GM12878 (cell line): ENCODE measurements around the gene LRRC27. TPM values are rescaled to one million over a fixed set of nuclear protein-coding genes. Genes with fewer than 3 reads are reported as not detected.

Experiments
- ATAC-seq: fragments of 200-7000 bp; cut with Tn5 transposase; 3 replicates; pipeline ENCODE4 v1.9.1; 2020; ENCODE audit warnings: mild to moderate bottlenecking, moderate library complexity
- BruUV-seq: library from RNA; stranded (reverse); fragments of 400-500 nt; replicated peaks from 2 replicates; lab custom pipeline; 2021; lab: Mats Ljungman, UMichigan
- CTCF ChIA-PET: fragments of 300-600 bp; sonication (Branson Sonifier 250); formaldehyde crosslinking; extraction: SDS; loops from one replicate; lab custom pipeline; 2021; ENCODE audit warnings: inconsistent platforms; lab: Yijun Ruan, JAX
- POLR2A ChIA-PET: fragments of 350-600 bp; formaldehyde crosslinking; extraction: SDS; loops from one replicate; lab custom pipeline; 2021; ENCODE audit warnings: inconsistent platforms; lab: Charles Lee
- RAD21 ChIA-PET: fragments of 300-600 bp; sonication (Branson Sonifier 250); formaldehyde crosslinking; loops from one replicate; lab custom pipeline; 2023; ENCODE audit warnings: antibody characterized with exemption; ENCODE audit not compliant: unreplicated experiment; lab: Charles Lee
- SMC1A ChIA-PET: fragments of 300-600 bp; sonication (Branson Sonifier 250); formaldehyde crosslinking; loops from one replicate; lab custom pipeline; 2023; ENCODE audit not compliant: unreplicated experiment, uncharacterized antibody; lab: Charles Lee
- DNase-seq: peaks from one replicate; pipeline ENCODE4 v3.0.0-alpha.2; 2011; ENCODE audit warnings: low read depth, low spot score
- FAIRE-seq: peaks from 3 replicates; lab custom pipeline; 2011; peaks lifted over from hg19 to GRCh38; lab: Jason Lieb, UNC
- H2AFZ ChIP-seq: 2 replicates; pipeline ENCODE4 v1.6.0; 2011; ENCODE audit warnings: low read depth, low read length, control low read depth; ENCODE audit not compliant: control insufficient read depth
- H3K27ac ChIP-seq: 2 replicates; pipeline ENCODE4 v1.5.1; 2011; ENCODE audit warnings: control low read depth; ENCODE audit not compliant: control insufficient read depth, insufficient read depth
- H3K27me3 ChIP-seq, 2 experiments: replicated peaks in 1 of 2; 2 replicates each; pipeline versions ENCODE4 v1.6.0 to v1.6.1; 2011; ENCODE audit warnings: low read length in 1 of 2; ENCODE audit not compliant: control insufficient read depth in 2 of 2, insufficient read depth in 2 of 2
- H3K36me3 ChIP-seq, 2 experiments: 2 replicates each; pipeline ENCODE4 v1.5.1; 2011; ENCODE audit warnings: low read length in 1 of 2; ENCODE audit not compliant: control insufficient read depth in 2 of 2, insufficient read depth in 2 of 2
- H3K4me1 ChIP-seq: 2 replicates; pipeline ENCODE4 v1.6.1; 2011; ENCODE audit warnings: mild to moderate bottlenecking, low read length, moderate library complexity, mixed read lengths; ENCODE audit not compliant: control insufficient read depth, insufficient read depth
- H3K4me2 ChIP-seq: 2 replicates; pipeline ENCODE4 v1.6.0; 2011; ENCODE audit warnings: control low read depth; ENCODE audit not compliant: control insufficient read depth, insufficient read depth
- H3K4me3 ChIP-seq: fragments of 200-600 bp; sonication (generic); 2 replicates; pipeline ENCODE4 v1.5.1; 2016
- H3K79me2 ChIP-seq: 2 replicates; pipeline ENCODE4 v1.6.0; 2011; ENCODE audit warnings: low read length; ENCODE audit not compliant: control insufficient read depth, insufficient read depth
- H3K9ac ChIP-seq: 2 replicates; pipeline ENCODE4 v1.8.0; 2011; ENCODE audit warnings: low read length, control low read depth, mixed read lengths; ENCODE audit not compliant: control insufficient read depth, insufficient read depth
- H3K9me3 ChIP-seq: replicated peaks from 3 replicates; pipeline ENCODE4 v1.5.1; 2011; ENCODE audit warnings: mild to moderate bottlenecking, low read length; ENCODE audit not compliant: control insufficient read depth, insufficient read depth
- H4K20me1 ChIP-seq: 2 replicates; pipeline ENCODE4 v1.6.0; 2011; ENCODE audit not compliant: control insufficient read depth, insufficient read depth
- BACH1 ChIP-seq: fragments of 450-650 bp; IDR thresholded peaks from 2 replicates; pipeline ENCODE4 v1.6.1; 2017; ENCODE audit warnings: mild to moderate bottlenecking, borderline replicate concordance
- BHLHE40 ChIP-seq, 2 experiments: fragments of 450-650 bp in 1 of 2; IDR thresholded peaks; 2 replicates each; pipeline ENCODE4 v1.6.1; 2011 to 2017; ENCODE audit warnings: low read depth in 2 of 2, borderline replicate concordance in 1 of 2, improper control_type of control experiment in 1 of 2, low read length in 1 of 2, mild to moderate bottlenecking in 1 of 2
- CHD1 ChIP-seq: IDR thresholded peaks from 2 replicates; pipeline ENCODE4 v1.6.1; 2012; ENCODE audit warnings: low read depth, low read length, improper control_type of control experiment
- CHD2 ChIP-seq: IDR thresholded peaks from 2 replicates; pipeline ENCODE4 v1.6.1; 2011; ENCODE audit warnings: low read depth, low read length, improper control_type of control experiment, borderline replicate concordance
- CREM ChIP-seq: IDR thresholded peaks from 2 replicates; pipeline ENCODE4 v1.6.1; 2014; ENCODE audit warnings: antibody characterized with exemption, low read depth
- DPF2 ChIP-seq: fragments of 450-650 bp; IDR thresholded peaks from 2 replicates; pipeline ENCODE4 v1.6.1; 2017; ENCODE audit warnings: mild to moderate bottlenecking
- EED ChIP-seq: sonication (generic); IDR thresholded peaks from 2 replicates; pipeline ENCODE4 v1.6.1; 2016; ENCODE audit warnings: antibody characterized with exemption, low read depth
- EP300 ChIP-seq, 2 experiments: fragments of 150-350 bp in 1 of 2; IDR thresholded peaks; 2 replicates each; pipeline ENCODE4 v1.6.1; 2011 to 2012; ENCODE audit warnings: low read depth in 2 of 2, low read length in 2 of 2, borderline replicate concordance in 1 of 2, improper control_type of control experiment in 1 of 2, inconsistent platforms in 1 of 2; ENCODE audit not compliant: control insufficient read depth in 1 of 2
- IRF3 ChIP-seq: fragments of 450-650 bp; IDR thresholded peaks from 2 replicates; pipeline ENCODE4 v1.6.1; 2014; ENCODE audit warnings: mild to moderate bottlenecking
- MEF2B ChIP-seq: fragments of 450-650 bp; IDR thresholded peaks from 2 replicates; pipeline ENCODE4 v1.6.1; 2018; ENCODE audit warnings: mild to moderate bottlenecking, moderate library complexity; ENCODE audit not compliant: partially characterized antibody, poor library complexity, severe bottlenecking
- MLLT1 ChIP-seq: fragments of 450-650 bp; IDR thresholded peaks from 2 replicates; pipeline ENCODE4 v1.6.1; 2016; ENCODE audit warnings: mild to moderate bottlenecking
- POLR2A ChIP-seq: IDR thresholded peaks from 2 replicates; pipeline ENCODE4 v1.6.1; 2011; ENCODE audit warnings: low read depth, mild to moderate bottlenecking, low read length
- RUNX3 ChIP-seq: IDR thresholded peaks from 2 replicates; pipeline ENCODE4 v1.6.1; 2012; ENCODE audit warnings: low read length, inconsistent platforms
- SIX5 ChIP-seq: IDR thresholded peaks from 2 replicates; pipeline ENCODE4 v1.6.1; 2011; ENCODE audit warnings: mild to moderate bottlenecking, low read depth, low read length, moderate library complexity; ENCODE audit not compliant: severe bottlenecking
- SMARCA5 ChIP-seq: fragments of 450-650 bp; IDR thresholded peaks from 2 replicates; pipeline ENCODE4 v1.6.1; 2017; ENCODE audit warnings: mild to moderate bottlenecking
- SPI1 ChIP-seq: IDR thresholded peaks from 2 replicates; pipeline ENCODE4 v1.6.1; 2011; ENCODE audit warnings: low read depth, mild to moderate bottlenecking, low read length, moderate library complexity, borderline replicate concordance; ENCODE audit not compliant: insufficient read depth
- TBL1XR1 ChIP-seq: IDR thresholded peaks from 2 replicates; pipeline ENCODE4 v1.6.1; 2012; ENCODE audit warnings: low read depth, low read length, improper control_type of control experiment
- ZNF687 ChIP-seq: fragments of 450-650 bp; IDR thresholded peaks from 2 replicates; pipeline ENCODE4 v1.6.1; 2017; ENCODE audit warnings: mild to moderate bottlenecking, moderate library complexity
- WGBS: methylation state at CpG from one replicate; pipeline ENCODE4 v1.1.6; 2016; ENCODE audit warnings: low lambda C conversion rate; ENCODE audit not compliant: insufficient replicate concordance, insufficient coverage; ENCODE audit errors: missing lambda C conversion rate; 5-methylcytosine and 5-hydroxymethylcytosine counted together
- in situ Hi-C: fragments of 300-500 bp; cut with MboI; formaldehyde crosslinking; loops from 9 replicates; pipeline ENCODE4 v1.14.3; 2018; ENCODE audit warnings: mixed read lengths
- intact Hi-C: fragments of 100-400 bp; cut with micrococcal nuclease; formaldehyde crosslinking; loops from one replicate; pipeline ENCODE4 v1.14.2; 2022; ENCODE audit not compliant: unreplicated experiment
- polyA plus RNA-seq, 11 experiments: library from polyadenylated mRNA; depleted of rRNA in 4 of 11; unstranded in 6 of 11; stranded (reverse) in 5 of 11; fragments of >200 nt; fragmentation: Nextera tagmentation in 4 of 11; fragmentation: Illumina TruSeq in 1 of 11; extraction: Ambion mirVana in 4 of 11; extraction: Trizol in 1 of 11; gene quantifications; 1 replicate in 1 of 11; 2 replicates in 10 of 11; pipeline versions ENCODE4 v1.2.1 to v1.2.3, GENCODE V29; 2011 to 2016; ENCODE audit warnings: inconsistent platforms in 2 of 11, missing spikeins in 2 of 11, low read depth in 1 of 11
- total RNA-seq, 4 experiments: library from RNA; depleted of rRNA in 3 of 4; stranded (reverse); fragments of >200 nt in 3 of 4; fragmentation: Illumina TruSeq in 1 of 4; extraction: Trizol in 1 of 4; gene quantifications; 2 replicates each; pipeline versions ENCODE4 v1.2.1 to v1.2.3, GENCODE V29; 2013 to 2021

LRRC27 gene
- total and polyA plus RNA-seq, 10 of the 15 experiments (the other 5 are each of a cell fraction or from before 2014, with no cell fraction given): 0.48 to 6.9 (median 4.7) TPM

GRCh38 chr10:132326344-132326889 is 5.6 kb upstream of the LRRC27 start:
- ChIA-PET CTCF (interaction anchor here (0.7 kb wide), 1 partner anchor 57 kb away, joined by 3 read pairs; no protein-coding TSS in a partner anchor), SMC1A (no interaction called here), RAD21 (interaction anchor here (1.1 kb wide), 1 partner anchor 61 kb away, joined by 3 read pairs; no protein-coding TSS in a partner anchor), POLR2A (no interaction called here)
- Histone ChIP-seq H3K4me2 (peak overlapping the region; percentile 4; the same call in 1 of the 2 replicates), H3K9me3 (peaks cover 1% of the 10 kb centered on the region; the same call in 1 of the 3 replicates), H3K9ac (no peak overlapping the region), H3K4me3 (no peak overlapping the region), H3K4me1 (peaks cover 21% of the 10 kb centered on the region), H2AFZ (no peak overlapping the region), H4K20me1 (no peaks in the 10 kb centered on the region), H3K27me3 (no peaks in the 10 kb centered on the region), H3K36me3 (peaks cover 0 to 3% of the 10 kb centered on the region in 2 experiments; a peak in 1 of 4 replicates), H3K79me2 (peaks cover 28% of the 10 kb centered on the region), H3K27ac (no peak overlapping the region)
- intact Hi-C loops (loop anchor here (10.0 kb wide), 1 partner anchor 248 kb away; no protein-coding TSS in a partner anchor), in situ Hi-C loops (no loop called here)
- ATAC-seq (peak; percentile 49), DNase-seq (no peak), FAIRE-seq (no peak)
- BruUV-seq: no TSS peak
- WGBS: 41% methylated on average over 11 of the region's 11 CpGs
- TF ChIP-seq SIX5 (no peak), RUNX3 (peak; percentile 55), POLR2A (no peak), SMARCA5 (no peak), MLLT1 (no peak), DPF2 (no peak), EP300 (IDR thresholded peaks at IDR 0.05; ENCODE audit: borderline replicate concordance in 1 of 2, control insufficient read depth in 1 of 2, low read depth in 2 of 2, low read length in 2 of 2) (no peak), ZNF687 (no peak), CHD2 (no peak), TBL1XR1 (no peak), EED (peak; percentile 22; the same call in 1 of the 2 replicates), CHD1 (no peak), MEF2B (no peak), CREM (no peak), BACH1 (no peak), BHLHE40 (IDR thresholded peaks at IDR 0.05; ENCODE audit: borderline replicate concordance in 1 of 2, low read depth in 2 of 2, low read length in 1 of 2) (no peak), SPI1 (no peak), IRF3 (no peak)
